Femur (tissue), 1 donor: ENCODE results near the gene SDHA.
A peak's percentile ranks its signal among the peaks of the same experiment; 100 is the strongest.

Source experiments
- DNase-seq: peaks from one replicate; pipeline ENCODE4 v3.0.0-alpha.2; 2017

SDHA gene

DNA sequence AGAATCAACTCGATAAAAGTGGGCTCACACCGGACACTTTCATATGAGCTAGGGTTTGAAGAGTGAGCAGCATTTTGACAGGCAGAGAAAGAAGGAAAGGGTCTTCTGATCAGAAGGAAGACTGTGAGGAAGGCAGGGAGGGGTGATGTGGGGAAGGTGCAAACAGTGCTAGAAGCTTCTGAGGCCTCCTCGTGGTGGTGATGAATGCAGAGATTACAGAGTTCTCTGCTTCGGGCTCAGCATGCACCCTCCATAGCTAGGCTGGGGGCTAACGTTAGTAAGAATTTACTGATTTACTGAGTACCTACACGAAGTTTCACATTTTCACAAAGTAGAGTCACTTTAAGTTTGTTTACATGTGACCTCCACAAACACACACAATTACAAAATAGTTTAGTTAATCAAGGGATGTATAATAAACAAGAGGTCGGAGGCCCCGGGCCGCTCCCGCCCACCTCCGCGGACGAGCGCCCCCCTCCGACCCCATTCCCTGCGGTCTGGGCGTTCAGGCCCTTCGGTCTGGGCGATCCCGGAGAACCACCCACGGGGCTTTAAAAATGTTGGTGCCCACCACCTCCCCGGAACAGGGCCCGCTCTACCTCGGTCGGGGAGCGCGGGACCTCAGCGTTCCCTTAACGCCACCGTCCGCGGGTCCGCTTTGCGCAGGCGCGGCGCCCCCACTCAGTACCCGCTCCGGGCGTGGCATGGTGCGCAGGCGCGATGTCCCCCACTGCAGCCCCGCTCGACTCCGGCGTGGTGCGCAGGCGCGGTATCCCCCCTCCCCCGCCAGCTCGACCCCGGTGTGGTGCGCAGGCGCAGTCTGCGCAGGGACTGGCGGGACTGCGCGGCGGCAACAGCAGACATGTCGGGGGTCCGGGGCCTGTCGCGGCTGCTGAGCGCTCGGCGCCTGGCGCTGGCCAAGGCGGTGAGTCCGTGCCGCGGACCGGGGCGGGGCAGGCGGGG, at the start of gene SDHA, which contains the start of gene CCDC127:
Gene SDHA (plus strand): TSS at position 827 of the 963 bp plus-strand sequence. CDS start 36 bp downstream, at position 863.
Gene CCDC127 (minus strand): TSS at position 660 of the 963 bp plus-strand sequence. CDS start 1,304 bp downstream, outside the sequence.
- DNase-seq: peak; percentile 99

DNA sequence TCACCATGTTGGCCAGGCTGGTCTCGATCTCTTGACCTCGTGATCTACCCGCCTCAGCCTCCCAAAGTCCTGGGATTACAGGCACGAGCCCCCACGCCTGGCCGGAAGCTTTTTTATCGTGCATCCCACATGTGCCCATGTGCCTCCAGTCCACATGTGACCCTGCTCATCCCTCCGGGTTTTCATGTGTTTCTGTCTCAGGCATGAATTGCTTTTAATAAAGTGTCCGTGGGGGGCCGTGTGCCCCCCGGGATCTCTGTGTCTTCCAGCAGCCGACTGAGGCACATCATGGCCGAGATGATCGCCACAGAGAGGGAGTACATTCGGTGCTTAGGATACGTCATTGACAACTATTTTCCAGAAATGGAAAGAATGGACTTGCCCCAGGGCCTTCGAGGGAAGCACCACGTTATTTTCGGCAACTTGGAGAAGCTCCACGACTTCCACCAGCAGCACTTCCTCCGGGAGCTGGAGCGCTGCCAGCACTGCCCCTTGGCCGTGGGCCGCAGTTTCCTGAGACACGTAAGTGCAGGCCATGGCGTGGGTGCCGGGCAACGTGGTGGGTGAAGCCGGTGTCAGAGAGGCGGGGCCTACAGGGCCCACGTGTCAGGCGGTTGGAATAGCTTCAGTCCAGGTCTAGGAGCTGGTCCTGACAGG, 48.9 kb upstream of the SDHA start:
- DNase-seq: peak; percentile 56

DNA sequence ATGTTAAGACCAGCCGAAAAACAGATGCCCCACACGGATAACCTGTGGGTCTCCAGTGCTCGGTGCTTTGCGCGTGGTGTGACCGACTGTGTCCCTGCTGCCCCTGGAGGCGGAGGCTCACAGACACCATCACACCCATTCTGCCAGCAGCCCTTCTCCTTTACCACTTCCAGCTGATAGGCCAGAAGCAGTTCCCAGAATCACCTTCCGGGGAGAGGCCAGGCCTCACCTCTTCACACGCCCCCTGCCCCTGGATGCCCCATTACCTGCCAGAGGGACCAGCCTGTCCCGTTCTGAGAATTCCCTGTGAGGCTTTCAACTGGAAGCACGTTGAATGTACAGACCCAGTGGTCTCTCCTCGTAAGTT, 48.4 kb upstream of the SDHA start:
- DNase-seq: no peak

- peak; percentile 19 for DNase-seq
These were observed 46.9 kb upstream of the SDHA start for GRCh38 chr5:170971-171800.

DNA sequence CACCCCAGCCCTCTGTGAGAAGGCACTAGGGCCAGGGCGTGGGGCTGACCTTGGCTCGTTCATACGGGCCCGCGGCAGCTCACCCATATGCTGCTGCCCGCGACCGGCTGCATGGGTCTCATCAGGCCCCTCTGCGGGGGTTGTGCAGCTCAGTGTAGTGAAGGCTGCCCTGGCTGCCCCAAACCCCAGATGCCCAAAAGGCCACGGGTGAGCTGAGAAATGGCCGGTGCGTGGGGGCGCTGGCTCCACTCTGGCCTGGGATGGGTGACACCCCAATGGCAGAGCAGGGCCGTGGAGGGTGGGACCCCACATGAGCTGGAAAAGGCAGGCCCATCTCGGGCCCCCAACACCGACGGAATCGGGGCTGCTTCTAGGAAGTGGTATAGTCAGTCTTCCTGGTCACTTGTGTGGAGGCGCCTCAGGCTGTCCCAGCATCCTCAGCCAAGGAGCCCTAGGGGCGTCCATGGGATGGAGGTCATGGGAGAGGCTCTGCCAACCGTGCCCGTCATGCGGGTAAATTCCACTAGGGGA, 46.3 kb upstream of the SDHA start:
- peak; percentile 10 for DNase-seq

DNA sequence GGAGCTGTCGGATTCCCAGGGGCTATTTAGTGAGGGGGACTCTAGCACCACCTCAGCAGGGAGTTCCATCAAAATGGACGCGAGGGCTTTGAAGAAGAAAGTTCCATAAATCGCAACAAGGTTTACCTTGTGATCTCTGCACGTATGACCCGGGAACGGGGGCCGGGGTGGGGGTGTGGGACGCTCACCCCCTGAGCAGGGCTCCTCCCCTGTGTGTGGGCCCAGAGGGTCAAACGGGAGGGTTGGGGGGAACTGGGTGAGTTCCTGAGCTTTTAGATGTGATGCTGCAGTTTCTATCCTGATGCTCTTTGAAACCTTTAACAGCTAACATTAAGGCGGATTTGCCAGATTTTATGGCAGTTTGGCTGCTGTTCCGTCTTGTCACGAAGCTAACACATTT, 45.7 kb upstream of the SDHA start:
- DNase-seq: peak; percentile 8

GRCh38 chr5:172841-173251, 45.3 kb upstream of the SDHA start:
- peak; percentile 4 for DNase-seq

DNA sequence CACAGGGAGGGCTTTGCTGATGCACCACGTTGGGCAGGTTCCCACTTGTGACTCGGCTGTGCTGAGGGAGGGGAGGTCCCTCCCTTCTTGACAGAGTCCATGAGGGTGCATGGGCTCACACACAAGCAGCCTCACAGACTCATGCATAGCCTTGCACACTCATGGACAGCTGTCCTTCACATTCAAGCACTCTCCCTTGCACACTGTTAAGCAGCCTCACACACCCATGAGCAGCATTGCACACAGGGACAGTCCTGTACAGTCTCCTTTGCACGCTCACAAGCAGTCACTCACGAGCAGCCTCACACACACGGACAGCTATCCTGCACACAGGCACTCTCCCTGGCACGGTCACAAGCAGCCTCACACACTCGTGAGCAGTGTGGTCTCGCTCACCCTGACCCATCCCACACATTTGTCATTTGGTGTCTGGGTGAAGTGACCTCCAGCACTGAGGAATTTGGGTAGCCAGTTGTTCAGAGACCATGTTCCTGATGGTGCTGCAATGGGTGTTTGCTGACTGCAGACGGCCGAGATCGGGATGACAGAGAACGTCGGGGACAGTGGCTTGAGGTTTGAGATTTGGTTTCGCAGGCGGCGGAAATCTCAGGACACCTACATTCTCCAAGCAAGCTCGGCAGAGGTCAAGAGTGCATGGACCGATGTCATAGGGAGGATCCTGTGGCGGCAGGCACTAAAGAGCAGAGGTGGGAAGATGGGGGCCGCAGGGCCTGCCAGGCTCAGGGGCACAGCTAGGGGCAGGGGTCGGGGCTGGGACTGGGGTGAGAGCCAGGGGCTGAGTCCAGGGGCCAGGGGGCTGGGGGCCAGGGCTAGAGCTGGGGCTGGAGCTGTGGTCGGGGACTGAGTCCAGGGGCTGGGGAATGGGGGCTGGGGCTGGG, 44.5 kb upstream of the SDHA start:
- peak; percentile 10 for DNase-seq

DNA sequence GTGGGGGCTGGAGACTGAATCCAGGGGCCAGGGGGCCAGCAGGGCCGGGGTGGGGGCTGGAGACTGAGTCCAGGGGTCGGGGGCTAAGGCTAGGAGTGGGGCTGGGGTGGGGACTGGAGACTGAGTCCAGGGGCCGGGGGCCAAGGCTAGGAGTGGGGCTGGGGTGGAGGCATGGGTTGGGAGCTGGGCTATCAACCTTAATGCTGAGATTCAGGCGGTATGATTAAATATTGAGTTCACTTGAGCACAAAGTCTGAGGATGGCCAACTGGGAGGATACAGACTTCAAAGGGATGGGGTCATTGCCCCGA, 43.9 kb upstream of the SDHA start:
- no peak for DNase-seq

DNA sequence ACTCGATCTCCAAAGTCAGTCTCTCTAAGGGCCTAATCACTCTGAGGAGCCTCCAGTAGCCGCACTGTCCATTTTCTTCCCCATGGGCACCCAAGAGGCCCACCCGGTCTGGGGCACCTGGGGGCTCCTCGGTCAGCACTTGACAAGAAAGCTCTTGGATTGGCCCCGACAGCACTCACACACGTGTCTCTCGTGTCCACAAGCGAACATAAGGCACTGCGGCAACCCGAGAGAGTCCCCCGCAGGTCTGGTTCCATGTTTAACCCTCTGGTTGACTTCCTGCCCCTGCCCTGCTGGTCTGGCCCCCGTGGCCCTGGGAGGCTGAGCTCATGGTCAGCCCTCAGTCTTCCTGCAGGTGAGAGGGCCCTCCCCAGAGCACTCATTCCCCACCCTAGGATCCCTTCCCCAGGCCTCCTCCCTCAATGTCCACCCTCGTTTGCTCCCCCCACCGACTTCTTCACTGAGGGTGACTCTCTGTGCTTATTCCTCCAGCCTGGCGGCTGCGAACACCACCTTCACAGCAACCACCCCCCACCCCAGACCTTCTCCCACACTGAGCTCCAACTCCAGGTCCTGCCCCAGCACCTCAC, 43.1 kb upstream of the SDHA start:
- no peak for DNase-seq

DNA sequence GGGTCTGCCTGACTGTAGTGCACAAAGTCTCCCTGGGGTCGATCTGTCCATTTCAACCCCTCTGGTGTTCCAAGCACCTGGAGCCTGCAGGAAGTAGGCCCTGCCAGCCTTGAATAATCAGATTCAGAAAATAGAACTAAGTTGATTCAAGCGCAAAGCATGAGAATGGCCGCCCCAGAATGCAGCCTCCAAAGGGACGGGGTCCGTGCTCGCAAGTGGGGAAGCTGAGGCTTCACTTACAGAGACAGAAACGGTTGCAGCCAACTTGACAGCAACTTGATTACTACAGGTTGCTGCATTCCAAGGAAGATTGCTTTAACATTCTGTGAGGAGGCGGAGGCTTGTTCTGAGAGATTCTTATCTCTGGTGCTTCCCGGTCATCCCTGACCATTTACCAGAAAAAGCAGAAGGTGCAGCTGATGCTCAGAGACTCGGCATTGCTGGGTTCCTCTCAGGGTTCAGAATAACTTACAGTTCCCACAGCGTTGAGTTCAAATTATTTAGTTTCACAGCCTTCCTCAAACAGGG, 41.8 kb upstream of the SDHA start:
- DNase-seq: no peak

DNA sequence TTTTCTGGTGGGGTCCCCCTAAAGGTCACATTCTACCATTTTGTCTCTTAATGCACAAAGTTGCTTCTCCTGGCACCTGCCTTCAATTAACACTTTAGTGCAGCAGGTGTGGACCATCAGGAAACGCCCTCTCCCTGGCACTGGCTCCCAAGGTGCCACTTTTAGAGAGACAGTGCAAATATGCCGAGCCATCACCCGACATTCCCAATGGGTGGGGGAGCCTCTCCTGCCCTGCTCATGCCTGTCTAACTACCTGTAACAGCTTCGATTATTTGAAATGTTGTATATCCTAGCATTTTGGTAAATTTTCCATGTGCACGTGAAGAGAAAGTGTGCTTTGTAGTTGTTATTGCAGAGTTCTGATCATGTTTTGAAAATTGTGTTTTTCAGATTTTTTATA, 40.0 kb upstream of the SDHA start:
- DNase-seq: no peak

GRCh38 chr5:179401-179800, 38.7 kb upstream of the SDHA start:
- no peak for DNase-seq

- DNase-seq: no peak
These were observed 37.7 kb upstream of the SDHA start for GRCh38 chr5:180286-180918.

GRCh38 chr5:181160-181559, 37.0 kb upstream of the SDHA start:
- DNase-seq: no peak

DNA sequence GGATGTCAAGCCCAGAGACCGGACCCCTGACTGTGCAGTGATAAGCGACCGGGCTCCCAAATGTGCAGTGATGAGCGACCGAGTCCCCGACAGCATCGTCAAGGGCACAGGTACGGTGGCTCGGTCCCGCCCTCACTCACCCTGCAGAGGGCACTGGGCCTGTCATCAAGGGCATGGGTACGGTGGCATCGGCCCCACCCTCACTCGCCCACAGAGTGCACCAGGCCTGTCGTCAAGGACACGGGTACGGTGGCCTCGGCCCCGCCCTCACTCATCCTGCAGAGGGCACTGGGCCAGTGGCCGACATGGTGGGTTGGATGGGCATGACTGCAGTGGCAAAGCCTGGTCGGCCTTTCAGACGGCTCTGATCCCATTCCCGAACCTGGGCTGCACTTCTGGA, 36.6 kb upstream of the SDHA start:
- no peak for DNase-seq

DNA sequence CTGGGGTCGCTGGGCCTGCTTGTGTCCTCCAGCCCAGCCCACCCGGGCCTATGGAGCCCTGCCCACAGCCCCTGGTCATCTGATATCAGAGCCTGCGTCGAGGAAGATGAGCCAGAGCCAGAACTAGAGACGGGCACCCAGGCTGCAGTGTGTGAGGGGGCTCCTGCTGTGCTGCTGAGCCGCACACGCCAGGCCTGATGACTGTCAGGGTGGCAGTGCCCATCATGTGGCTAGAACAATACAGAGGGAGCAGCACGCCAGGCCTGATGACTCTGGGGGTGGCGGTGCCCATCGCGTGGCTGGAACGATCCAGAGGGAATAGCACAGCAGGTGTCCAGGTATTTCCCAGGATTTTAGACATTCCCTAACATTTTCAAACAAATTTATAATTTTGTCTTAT, 36.0 kb upstream of the SDHA start:
- no peak for DNase-seq

GRCh38 chr5:184471-184870, 33.6 kb upstream of the SDHA start:
- DNase-seq: no peak

DNA sequence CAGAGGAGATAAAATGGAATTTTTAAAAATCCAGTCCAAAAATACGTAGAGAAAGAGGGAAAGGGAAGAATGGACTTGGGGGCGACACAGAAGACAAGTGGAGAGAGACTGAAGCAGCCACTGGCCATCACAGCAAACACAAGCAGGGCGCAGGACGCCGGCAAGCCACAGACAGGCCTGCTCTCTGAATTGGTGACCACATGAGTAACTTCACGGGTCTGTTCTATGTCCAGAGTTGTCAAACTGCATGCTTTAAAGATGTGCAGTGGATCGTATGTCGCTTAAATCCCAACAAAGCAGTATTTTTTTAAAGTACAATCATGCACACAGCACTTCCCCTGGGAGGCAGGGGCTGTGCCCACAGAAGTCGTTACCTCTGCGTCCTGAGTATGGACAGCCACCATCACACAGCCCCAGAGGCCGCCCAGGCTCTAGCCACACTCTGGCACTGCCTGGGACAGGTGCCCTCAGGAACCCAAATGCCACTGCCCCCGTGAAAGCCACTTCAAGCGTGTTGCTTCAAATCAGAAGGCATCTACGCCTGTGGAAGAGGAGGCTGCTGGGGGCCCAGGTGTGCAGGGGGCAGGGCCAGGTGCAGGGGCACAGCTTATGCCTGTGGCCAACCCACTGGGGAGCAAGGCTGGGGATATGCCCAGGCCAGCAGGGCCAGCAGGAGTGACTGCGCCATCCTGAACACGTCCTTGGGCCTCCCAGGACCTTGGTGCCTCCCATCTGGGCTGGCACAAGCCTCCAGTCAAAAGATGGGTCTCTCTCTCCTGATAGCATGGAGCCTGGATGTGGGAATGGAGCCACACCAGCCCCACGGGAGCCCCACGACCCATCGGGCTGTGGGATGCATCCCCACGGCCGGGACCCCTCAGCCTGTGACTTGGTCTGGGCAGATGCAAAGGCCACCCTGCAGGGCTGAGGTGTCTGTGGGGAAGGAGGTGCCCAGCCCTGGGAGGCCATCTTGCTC, 32.7 kb upstream of the SDHA start:
- DNase-seq: no peak
